Amniotic epithelial cell (primary cell): Measurements from ENCODE around the gene CLEC20A.

Experiments used
- DNase-seq: peaks from one replicate; pipeline ENCODE4 v3.0.0-alpha.2; 2010; ENCODE audit warnings: low read depth

CLEC20A gene

DNA sequence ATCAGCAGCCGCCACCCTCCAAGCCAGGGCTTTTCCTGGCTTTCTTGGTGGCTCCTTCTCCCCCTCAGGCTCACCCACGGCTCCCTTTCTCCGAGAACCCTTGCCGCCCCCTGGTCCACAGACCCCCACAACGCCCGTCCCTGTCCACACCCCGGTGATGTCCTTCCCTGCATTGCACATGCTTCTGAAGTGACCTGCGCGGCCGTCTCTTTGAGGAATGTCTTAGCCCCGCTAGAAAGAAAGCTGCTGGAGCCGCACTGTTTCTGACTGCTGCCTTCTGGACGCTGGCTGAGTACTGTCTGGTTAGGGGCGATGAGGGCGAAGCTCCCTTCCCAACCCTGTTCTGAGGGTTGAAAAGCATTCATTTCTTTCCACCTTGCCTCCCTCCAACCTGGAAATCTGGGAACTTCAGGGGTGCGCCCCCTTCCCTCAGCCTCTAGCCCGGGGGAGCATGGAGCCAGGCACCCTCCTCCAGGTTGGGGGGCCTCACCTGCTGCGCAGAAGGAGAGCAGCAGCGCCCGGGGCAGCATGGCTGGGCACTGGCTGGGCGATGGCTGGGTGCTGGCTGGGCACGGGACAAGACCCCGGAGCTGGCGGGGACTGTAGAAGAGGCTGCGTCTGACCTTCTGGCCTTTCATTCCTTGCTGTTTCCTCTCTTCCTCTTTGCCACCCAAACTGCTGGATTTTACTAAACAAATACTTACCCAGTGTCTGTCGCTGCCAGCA is at the start of gene CLEC20A:
Gene CLEC20A (minus strand): TSS at position 555 of the 726 bp plus-strand sequence. CDS start 25 bp downstream, at position 530.
- DNase-seq: no peak

DNA sequence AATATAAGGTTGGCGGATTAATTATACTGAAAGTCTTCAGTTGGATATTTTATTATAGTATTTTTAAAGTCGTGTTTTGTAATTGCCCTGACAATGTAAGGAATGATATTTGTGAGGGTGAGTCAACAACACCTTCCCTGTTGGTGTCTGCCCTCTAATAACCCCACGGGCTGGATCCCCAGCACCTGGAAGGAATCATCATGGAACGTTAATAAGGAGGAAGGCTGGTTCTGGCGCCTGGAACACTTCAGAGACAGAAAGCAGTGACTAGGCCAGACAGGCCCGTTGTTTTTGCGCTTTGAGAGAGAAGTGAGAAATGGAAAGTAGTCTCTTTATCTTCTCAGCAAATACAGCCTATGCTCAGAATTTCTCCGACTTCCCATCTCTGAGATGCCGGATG is 47.8 kb upstream of the CLEC20A start:
- peak; percentile 26 for DNase-seq

DNA sequence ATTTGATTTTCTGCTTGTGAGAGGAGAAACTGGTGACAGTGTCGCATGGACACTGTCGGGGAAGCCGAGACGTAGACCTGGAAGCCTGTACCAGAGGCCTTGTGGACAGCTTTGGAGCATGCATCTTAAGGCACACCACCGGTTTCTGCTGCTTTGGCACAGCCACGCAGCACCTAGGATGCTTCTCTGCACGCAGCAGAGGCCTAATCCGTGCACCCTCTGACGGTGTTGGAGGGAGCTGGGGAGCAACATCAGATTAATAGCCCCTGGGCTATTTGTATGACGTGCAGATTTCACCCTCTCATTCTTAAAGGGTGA is 46.5 kb upstream of the CLEC20A start:
- no peak for DNase-seq

DNA sequence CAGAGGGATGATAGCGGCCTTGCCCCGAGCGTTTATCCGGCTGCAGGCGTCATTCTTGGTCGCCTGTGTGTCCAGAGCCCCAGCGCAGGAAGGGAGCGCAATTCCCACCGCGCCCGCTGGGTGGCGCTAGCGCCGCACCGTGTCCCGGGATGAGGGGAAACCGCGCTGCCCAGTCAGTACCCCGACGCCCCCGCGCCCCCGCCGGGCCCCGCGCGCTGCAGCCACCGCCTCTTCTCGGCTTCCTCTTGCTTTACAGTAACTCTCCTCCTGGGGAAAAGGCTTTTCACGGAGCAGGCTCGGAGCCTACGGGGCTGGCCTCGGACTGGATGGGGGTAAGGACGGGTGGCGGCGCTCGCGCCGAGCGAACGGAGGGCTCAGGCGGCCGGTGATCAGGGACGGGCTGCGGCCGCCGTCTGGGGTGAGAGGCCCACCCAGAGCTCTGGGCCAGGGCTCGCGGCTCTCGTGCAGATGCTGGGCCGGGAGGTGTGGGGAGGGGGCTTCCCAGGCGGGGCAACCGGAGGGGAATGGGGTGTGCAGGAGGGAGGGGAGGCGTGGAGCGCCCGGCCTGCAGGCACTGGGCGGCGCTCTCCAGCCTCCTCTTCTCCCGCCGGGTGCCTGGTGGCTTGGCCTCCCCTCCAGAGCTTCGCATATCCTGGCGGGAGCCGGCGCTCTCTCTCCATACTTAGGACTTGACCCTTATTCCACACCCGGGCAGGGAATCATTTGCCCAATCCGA is 46.0 kb upstream of the CLEC20A start:
- peak; percentile 67 for DNase-seq

DNA sequence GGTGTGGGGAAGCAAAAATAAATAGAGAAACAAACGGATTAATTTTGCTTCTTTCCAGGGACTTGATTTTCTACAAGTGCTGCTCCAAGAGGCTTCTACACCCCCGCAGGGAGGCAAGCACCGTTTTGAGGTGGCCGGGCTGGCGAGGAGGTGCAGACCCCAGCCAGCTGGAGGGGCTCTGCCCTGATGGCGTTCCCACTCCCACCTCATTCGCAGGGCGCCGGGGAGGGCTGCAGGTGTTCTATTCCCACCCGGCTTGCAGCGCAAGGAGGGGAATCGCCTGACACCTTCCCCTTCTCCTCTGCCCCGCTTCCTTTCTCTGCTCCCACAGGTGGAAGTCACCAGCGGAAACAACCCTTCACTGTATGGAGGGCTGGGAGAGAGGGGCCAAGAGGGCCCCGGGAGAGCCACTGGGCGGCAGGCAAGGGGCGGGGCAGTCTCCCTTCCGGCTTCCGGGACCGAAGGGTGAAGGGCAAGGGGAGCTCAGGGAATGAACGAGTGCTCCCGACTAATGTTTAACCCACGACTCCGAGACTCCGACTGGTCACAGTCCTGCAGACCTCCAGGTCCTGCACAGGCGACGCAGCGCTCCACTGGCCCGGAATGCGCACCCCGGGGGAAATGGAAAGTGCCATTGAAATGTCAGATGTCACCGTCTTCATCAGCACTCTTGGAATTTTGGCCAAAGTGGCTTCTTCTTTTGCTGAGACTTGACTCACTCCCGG is 45.2 kb upstream of the CLEC20A start:
- no peak for DNase-seq

DNA sequence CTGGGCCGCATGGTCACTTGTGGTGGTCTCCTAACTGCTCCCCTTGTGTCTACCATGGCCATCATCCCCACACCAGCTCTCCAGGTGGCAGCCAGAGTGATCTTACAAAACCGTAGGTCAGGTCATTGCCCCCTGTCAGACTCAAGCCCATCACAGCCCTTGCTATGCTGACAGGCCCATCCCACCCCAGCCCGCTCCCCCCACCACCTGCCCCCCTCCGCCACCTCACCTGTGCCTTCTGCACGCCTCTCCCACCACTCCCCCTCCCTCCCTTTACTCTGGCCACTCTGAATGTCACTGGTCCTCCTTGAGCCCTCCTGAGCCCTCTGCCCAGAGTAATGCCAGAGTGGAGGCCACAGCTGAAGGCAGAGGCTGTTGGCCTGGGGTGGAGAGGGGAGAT is 44.6 kb upstream of the CLEC20A start:
- DNase-seq: no peak

DNA sequence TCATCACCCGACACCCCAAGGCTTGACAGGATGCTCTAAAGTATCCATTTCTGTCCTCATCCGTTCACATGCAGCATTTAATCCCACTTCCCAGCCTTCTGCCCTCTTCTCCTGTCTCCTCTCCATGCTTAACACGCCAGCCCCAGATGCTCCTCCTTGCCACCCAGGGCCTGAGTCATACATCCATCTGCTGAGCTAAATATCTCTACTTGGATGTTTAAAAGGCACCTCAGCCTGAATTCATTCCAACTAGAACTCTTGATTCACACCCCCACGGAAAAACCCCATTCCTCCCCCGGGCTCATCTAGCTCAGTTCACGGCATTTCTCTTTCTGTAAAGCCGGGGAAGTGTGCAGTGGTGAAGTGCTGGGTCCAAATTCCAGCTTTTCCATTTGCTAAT is 43.9 kb upstream of the CLEC20A start:
- DNase-seq: peak; percentile 84

DNA sequence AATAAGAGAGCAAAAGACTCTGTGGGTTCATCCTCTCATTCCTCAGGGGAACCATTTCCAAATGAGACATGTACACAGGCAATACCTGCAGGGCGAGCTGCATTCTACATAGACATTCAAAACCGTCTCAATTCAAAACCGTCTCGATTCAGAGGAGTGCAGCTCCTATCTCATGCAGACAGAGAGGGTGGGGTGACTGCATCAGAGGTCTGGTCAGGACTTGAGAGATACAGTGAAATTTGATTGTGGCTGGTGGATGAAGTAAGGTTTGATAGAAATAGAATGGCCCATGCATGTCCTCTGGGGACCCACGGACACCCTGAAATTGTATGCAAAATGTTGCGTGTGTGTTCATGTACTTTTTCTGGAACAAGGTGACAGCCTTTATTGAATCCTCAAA is 43.4 kb upstream of the CLEC20A start:
- DNase-seq: no peak

DNA sequence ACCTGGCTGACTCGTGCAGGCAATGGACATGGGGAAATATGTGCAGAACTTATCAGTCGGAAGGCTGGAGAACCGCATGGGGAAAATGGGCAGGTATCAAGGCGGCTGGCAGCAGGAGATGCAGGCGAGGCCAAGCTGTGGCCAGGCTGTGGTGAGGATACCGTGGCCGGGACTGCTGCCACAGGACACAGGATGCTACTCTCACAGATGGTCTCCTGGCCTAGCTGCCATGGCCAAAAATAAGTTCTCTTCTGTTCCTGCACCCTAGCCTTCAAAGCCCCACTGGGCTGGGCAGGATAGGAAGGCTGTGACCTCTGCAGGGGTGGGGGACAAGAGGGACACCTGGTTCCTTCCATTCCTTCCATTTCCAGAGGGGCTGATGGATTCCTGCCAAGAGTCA is 42.5 kb upstream of the CLEC20A start:
- peak; percentile 35 for DNase-seq

DNA sequence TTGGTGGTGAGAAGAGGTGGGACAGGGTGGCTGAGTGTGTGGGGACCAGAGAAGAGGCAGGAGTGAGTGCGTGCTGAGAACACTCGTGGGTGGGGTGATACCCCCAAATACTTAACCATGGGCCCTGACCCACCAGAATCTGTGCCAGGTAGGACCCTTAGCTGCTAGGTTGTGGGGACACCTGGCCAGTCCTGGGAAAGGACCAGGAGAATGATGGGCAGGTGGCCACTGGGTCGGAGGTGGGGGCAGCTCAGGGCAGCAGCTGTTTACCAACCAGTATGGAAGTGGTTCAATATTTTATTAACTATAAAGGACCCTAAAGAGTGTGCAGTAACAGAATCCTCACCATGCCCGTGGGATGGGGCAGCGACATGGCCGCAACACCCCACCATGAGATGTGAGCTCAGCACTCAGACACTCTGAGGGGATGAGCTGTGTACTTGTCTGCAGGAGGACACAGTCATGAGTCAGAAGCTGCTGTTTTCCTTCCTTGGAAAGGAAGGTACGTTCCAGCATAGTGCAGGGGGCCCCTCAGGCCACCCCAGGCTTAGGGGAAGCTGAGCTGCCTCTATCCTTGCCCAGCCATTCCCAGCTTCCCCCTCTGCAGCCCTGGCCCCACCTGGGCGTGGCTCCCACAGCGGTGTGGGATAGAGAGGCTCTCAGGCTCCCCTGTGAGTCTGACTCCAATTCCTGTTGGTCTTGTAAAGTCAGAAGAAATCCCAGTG is 41.6 kb upstream of the CLEC20A start:
- peak; percentile 91 for DNase-seq

DNA sequence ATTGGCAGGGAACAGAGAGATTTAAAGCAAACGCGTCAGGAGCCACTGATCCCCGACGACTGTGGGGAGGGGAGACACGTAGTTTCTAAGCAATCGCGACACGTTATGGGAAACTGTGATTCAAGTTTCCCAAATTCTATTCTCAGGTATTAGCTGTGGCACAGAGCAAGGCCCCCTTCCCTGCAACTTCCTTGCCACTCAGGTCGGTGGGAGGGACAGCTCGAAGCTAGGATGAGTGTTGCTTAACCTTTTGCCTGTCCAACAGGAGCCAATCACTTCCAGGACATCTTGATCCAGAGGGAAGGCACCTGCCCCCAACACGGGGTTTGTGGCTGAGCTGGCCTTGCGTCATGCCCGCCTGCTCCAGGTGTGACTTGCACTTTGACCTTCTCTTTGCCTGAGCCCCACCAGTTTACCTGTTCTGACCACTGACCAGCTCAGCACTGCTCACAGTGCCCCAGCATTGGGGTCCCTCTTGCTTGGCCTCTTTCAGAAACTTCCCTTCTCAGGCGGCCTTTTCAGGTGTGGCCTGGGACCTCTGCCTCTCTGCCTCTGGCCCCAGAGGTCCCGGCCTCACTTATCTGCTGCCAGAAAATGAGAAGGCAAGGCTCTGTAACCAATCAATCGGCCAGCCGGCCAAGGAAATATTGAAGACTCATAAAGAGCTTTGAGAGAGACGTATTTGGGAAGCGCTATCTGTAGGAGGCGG is 40.8 kb upstream of the CLEC20A start:
- no peak for DNase-seq

DNA sequence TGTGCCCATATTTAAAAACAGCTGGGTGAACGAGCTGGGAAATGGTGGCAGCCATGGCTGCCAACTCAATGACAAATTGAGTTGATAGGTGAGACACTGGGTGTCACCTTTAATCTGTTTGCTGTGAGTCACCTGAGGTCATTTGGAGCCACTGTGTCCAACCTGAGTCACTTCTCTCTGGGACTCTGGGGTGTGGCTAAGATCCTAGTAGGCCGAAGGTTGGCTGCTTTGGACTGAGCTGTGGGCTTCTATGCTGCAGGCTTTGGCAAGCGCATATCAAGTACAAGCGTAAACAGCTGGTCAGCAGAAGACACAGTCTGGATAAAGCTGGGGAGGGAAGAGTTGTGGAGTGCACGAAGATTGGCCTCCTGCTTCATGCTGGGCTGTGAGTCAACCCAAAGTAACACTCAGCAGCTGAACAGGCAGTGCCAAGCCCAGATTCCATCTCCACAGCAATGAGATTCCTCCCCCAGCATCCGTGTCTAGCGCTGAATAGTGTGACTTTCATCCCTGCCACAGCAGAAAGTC is 40.1 kb upstream of the CLEC20A start:
- DNase-seq: peak; percentile 99

DNA sequence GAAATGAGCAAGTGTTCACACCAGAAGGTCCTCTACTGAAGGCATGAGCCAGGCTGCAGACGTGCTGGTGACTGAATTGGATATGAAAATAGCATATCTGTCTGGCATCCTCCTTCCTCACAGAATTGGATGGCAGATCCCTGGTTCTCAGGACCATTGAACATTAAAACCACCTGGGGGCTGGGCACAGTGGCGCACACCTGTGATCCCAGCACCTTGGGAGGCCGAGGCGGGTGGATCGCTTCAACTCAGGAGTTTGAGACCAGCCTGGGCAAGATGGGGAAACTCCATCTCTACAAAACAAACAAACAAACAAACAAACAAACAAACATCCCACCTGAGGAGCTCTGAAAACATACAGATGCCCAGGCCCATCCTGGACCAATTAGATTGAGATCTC is 39.6 kb upstream of the CLEC20A start:
- no peak for DNase-seq

DNA sequence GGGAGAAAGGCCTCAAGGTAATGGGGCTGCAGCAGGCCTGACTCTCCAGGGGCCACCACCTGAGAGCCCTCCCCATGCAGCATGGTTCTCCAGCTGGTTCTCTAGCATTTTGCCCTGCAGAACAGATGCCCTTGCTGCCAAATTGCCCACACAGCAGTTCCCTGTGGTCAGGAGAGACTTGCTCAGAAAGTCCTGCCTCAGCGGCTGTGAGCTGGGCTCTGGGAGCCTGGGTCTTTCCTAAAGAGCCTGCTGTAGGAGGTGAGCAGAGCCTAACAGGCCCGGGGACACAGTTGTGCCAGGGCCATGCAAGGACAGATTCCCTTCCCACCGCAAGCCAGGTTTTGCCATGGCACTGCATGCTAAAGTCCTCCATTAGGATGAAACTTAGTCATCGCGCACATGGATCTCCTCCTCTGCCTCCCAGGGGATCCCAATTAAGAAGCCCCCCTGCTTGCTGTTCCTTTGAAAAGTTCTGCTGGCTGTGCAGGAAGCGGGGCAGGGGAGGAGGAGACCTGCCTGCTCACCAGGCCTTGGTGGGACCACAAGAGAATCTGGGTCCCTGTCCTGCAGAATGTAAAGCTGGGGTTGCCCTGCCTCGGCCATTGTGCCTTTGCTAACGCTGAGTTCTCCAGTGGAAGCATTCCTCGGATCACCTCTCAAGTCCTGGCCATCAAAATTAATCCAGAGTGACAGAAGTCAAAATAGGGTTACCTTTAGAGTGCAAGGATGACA is 37.5 kb upstream of the CLEC20A start:
- no peak for DNase-seq

DNA sequence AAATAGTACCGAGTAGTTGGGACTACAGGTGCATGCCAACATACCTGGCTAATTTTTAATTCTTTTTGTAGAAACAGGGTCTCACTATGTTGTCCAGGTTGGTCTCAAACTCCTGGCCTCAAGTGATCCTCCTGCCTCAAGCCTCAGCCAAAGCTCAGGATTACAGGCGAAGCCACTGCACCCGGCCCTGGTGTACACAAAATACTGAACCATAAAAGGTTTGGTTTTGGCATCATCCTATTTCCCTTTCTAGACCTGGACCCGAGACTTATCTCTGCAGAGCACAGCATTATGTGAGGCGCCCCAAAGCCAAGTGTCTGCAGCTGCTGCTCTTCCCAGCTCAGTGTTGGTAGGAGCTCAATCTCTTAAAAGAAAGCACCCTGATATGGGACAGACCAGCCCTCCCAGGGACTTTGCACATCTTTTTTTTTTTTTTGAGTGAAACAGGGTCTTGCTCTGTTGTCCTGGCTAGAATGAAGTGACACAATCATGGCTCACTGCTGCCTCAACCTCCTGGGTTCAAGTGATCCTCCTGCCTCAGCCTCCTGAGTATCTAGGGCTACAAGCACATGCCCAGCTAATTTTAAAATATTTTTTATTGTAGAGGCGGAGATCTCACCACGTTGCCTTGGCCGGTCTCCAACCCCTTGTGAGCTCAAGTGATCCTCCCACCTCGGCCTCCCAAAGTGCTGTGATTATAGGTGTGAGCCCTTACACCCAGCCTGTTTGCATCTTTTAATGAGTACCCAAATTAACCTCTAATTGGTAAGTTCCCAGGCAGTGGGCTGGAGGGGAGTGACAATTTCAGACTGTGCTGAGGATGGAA is 36.6 kb upstream of the CLEC20A start:
- DNase-seq: no peak

DNA sequence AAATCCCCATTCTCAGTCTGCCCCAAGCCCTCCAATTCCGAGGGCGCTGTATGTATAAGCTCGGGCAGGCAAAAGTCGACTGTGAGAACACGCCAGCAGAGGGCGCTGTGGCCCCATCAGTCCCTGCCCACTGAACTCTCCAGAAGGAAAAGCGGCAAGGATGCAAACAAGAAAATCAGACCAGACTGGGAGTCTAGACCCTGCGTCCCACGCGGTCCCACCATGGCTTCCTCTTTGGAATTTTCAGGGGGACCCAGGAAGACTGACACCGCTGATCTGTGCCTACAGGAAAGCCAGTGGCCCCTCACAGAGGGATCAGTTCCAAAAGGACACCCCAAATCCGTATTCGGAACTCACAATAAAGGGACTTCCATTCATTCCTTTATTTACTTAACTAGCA is 35.6 kb upstream of the CLEC20A start:
- peak; percentile 64 for DNase-seq

DNA sequence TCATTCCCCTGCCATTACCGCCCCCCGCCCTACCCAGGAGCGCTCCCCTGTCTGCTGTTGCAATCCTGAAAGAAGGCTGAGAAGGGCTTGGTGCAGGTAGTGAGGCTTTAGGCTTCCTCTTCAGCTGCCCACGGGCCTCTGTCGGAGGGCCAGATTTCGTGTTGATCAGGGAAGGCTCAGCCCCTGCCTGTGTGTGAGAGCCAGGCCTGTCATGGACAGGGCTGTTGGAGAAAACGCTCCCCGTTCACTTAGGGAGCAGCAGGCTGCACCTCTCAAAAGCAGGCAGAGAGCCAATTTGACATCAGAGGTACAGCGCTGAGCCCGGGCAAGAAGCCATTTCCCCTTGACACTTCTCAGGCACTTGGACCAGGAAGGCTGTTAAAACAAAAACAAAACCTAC is 35.1 kb upstream of the CLEC20A start:
- no peak for DNase-seq

DNA sequence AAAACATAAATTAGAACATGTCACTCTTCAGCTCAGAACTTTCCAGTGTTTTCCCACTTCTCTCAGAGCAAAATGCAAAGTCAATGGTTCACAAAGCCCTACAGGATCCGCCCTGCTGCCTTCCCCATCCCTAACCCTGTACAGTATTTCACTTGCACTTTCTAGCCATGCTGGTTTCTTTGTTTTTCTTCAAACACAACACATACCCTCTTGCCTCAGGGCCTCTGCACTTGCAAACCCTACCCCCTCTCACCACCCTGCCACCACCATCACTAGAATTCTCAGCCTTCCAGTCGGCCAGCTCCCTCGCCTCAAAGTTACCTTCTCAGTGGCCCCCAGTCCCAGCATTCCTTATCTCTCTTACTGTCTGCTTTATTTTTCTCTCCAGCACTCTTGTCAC is 33.7 kb upstream of the CLEC20A start:
- no peak for DNase-seq

DNA sequence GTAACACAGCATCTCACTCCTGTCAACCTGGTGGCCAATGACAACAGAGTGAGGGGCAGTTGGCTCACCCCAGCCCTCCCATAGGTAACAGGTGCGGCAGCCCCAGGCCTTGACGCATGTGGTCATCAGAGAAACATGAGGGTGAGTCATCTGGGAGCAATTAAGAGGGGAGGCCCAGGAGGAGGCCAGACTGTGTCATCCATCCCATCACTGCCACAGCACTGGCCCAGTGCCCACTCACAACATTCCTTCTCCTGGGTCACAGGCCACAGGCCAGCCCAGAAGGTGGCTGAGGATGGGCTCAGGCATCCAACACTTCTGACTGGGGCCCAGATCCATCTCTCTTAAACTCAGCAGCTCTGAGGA is 33.3 kb upstream of the CLEC20A start:
- peak; percentile 62 for DNase-seq
